AG08395 (cell line): ENCODE results near the gene OR10A3.
"Not testable (repeated sequence)": the region's sequence is repeated elsewhere in the genome, so short reads cannot be mapped to it uniquely, and the experiment has no call there.

Experiments
- DNase-seq: peaks from one replicate; pipeline ENCODE4 v3.0.0; 2012; ENCODE audit warnings: mixed read lengths, low spot score

Gene OR10A3

DNA sequence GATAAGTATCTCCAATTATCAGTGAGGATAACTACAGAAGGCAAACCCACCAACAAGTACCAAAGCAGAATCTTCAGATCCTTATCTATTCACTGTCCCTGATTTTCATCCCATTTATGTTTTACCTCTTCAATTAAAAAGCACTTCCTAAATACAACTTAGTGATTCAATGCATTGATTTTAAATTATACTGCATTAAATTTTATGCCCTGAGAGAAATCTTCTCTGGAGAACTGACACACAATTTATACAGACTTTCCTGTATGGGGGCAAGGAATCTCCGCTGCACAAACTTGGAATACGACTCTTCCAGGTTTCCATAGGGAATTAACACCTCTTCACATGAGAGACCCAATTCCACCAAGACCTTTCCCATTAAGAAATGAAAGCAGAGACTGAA is at the start of gene OR10A3:
TSS of gene OR10A3 (minus strand) at position 101 of the 400 bp plus-strand sequence. CDS start 2,188 bp downstream, outside the sequence.
- DNase-seq, result no peak

GRCh38 chr11:7987560-7987883 is 46.0 kb upstream of the OR10A3 start:
- DNase-seq, result not testable (repeated sequence)

- DNase-seq, result peak; percentile 98
These were observed 45.5 kb upstream of the OR10A3 start, which contains the start of gene EIF3F for GRCh38 chr11:7986768-7987559. Gene EIF3F (plus strand): TSS chr11:7987337. CDS start chr11:7987353, 16 bp downstream.

- DNase-seq, result no peak
These were observed 42.5 kb upstream of the OR10A3 start for GRCh38 chr11:7983832-7984590.

DNA sequence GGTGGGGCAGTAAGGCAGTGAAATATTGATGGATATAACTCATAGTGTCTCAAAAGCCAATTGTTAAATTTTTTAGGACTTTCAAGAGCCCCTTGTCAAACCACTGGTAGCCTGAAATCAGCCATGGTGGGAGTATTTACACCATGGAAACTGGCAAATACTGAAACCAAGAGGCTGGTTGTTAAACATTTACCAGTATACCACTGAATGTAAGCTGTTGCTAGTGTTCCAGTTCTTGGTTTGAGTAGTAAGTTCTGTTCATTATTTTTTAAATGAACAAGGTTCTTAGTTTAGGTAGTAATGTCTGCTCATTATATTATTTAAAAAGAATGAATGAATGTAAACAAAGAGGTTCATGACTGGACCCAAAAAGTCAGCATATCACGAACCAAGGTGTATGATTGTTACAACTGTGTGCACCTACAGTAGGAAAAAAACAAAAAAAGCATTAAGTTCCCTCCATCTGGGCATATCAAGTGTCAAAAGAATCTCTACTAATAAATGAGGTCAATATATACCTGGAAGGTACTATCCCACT is 41.1 kb upstream of the OR10A3 start:
- DNase-seq, result no peak

- no peak for DNase-seq
These were observed 40.2 kb upstream of the OR10A3 start for GRCh38 chr11:7981619-7982157.

GRCh38 chr11:7977232-7977917 is 35.9 kb upstream of the OR10A3 start:
- DNase-seq, result peak; percentile 62

DNA sequence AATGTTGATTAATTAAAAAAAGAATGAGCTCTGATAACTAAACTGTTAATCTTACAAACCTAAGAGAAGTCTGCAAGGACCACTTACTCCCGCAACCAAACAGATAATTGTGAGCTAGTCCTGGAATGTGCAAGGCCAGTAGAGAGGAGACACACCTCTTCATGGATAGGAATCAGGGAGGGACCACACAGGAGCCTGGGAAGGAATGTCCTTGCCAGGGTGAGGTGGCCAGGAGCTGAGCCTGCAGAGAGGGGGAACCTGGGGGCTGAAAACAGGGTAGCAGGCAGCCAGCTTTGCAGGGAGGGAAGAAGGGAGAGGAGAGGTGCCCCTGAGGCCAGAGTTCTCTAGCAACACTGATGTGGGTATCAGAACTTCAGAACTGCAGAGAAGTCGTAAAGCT is 33.2 kb upstream of the OR10A3 start:
- no peak for DNase-seq

DNA sequence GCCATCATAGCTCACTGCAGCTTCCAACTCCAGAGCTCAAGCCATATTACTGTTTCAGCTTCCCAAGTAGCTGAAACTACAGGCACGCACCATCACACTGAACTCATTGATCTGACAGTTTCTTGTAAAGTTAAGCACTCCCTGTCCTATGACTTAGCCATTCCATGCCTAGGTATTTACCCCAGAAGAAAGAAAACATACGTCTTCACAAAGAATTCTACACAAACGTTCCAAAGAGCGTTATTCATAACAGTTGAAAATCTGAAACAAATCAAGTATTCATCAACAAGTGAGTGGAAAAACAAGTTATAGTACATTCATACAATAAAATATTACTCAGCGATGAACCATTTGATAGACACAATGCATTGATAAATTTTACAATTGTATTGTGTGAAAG is 31.5 kb upstream of the OR10A3 start:
- no peak for DNase-seq

GRCh38 chr11:7971846-7972245 is 30.3 kb upstream of the OR10A3 start:
- no peak for DNase-seq

DNA sequence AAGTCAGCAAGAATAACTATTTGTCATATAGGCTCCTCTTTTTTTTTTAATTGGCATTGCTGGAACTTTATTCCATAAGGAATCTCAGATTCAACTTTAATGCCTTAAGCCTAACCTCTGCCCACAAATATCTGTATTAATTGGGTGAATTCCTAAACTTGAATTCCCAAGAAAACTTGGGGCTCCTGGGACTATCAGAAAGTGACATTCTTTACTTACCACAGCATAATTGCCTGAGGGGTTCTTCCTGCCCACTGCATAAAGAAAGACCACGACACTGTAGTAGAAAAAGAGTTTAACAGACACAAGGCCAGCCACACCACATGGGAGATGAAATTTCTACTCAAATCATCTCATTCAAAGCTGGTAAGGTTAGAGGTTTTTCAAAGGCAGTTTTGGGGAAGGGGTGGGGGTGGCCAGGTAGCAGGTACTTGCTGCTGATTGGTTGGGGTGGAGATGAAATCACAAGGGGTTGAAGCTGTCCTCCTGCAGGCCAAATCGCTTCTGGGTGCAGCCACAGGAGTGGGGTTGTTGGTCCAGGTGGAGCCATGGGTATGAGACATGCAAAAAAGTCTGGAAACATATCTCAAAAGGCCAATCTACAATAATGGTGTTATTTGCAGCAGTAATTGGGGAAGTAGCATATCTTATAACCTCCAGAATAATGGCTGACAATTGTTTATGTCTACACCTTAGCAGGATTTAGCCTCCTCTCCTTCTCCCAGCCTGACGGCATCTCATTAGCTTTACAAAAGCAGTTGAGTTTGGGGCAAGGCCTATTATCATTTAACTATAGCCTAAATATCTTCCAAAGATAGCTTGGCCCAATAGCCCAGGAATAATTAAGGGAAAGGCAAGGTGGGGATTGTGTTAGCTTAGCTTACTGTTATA is 28.5 kb upstream of the OR10A3 start:
- DNase-seq, result no peak

DNA sequence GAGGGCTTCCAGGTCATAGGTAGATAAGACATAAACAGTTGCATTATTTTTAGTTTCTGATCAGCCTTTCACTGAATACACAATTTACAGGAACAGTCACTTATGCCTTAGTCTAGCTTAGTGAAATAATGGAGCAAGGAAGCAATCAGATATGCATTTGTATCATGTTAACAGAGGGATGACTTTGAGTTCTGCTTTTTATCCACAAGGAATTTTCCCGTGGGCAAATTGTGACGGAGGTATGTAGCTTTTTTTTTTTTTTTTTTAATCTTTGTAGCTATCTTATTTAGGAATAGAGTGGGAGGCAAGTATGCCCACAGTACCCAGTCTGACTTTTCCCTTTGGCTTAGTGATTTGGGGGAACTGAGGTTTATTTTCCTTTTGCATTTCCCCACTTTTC is 27.2 kb upstream of the OR10A3 start:
- DNase-seq, result no peak

GRCh38 chr11:7967826-7968225 is 26.3 kb upstream of the OR10A3 start:
- no peak for DNase-seq

DNA sequence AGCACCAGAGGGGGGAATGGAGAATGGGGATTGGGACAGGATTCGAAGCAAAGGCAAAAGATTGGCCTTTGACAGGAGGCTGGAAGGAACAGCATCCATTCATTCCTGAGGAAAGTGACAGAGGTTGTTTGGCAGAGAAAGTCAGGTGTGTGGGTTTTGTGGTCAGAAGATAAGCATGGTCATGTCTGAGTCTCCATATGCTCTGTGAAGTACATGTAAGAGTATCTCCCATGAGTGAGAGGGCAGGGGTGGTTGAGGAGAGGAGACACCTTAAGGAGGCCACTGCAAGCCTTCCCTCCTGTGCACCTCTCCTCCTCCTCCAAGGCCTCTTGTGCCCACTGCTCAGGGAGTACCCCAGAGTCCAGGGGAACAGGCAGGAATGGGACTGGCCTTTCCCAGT is 25.6 kb upstream of the OR10A3 start:
- no peak for DNase-seq

GRCh38 chr11:7965386-7965785 is 23.9 kb upstream of the OR10A3 start, which contains the start of gene NLRP10:
Gene NLRP10 (minus strand): TSS chr11:7965447. CDS start chr11:7963495, 1,952 bp downstream.
- peak; percentile 81 for DNase-seq

GRCh38 chr11:7964873-7965272 is 23.4 kb upstream of the OR10A3 start:
- DNase-seq, result peak; percentile 58

- DNase-seq, result no peak
These were observed 22.8 kb upstream of the OR10A3 start for GRCh38 chr11:7964261-7964660.

GRCh38 chr11:7955191-7955590 is 13.7 kb upstream of the OR10A3 start:
- no peak for DNase-seq

- no peak for DNase-seq
These were observed 8.4 kb upstream of the OR10A3 start for GRCh38 chr11:7949934-7950333.

- no peak for DNase-seq
These were observed 2.6 kb upstream of the OR10A3 start for GRCh38 chr11:7944123-7944522.

DNA sequence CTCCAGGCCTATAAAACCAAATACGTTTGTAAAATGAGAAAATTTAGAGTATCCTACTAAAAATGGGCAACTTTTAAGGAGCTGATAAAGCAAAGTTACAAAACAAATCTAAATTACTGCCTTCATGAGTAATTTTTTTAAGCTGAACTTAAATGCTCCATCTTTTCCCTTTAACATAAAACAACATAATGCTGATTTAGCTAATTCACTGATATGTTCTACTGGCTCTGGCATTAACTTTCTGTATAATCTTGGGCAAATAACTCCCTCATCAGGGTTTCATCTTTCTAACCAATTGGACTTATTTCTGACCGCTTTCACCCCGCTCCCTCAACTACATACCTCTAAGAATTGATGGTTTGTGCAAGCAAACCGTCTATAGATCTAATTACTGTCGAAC is 362 bp downstream of the OR10A3 start:
- DNase-seq, result no peak
